Nephron (organoid): ENCODE data around the gene CCL27.

ENCODE experiments used
- H3K27ac Mint-ChIP-seq, 3 experiments: 2 replicates each; pipeline ENCODE4 v1.8.0; 2020; ENCODE audit warnings: mixed read lengths in 3 of 3, mild to moderate bottlenecking in 2 of 3, moderate library complexity in 1 of 3
- H3K27me3 Mint-ChIP-seq: 2 replicates; pipeline ENCODE4 v1.8.0; 2021; ENCODE audit warnings: low read depth, mild to moderate bottlenecking, moderate library complexity, mixed read lengths
- H3K36me3 Mint-ChIP-seq: 2 replicates; pipeline ENCODE4 v1.8.0; 2020; ENCODE audit warnings: low read depth, mixed read lengths
- H3K4me1 Mint-ChIP-seq: 2 replicates; pipeline ENCODE4 v1.8.0; 2020; ENCODE audit warnings: mixed read lengths
- H3K4me3 Mint-ChIP-seq, 3 experiments: 2 replicates each; pipeline ENCODE4 v1.8.0; 2020; ENCODE audit warnings: mild to moderate bottlenecking in 3 of 3, mixed read lengths in 3 of 3, moderate library complexity in 2 of 3
- H3K9me3 Mint-ChIP-seq: 2 replicates; pipeline ENCODE4 v1.8.0; 2020; ENCODE audit warnings: mixed read lengths
- TF ChIP-seq, protein P1 (sequence below), 3 experiments: fragments of 200-600 bp; sonication (generic); IDR thresholded peaks; one replicate each; pipeline ENCODE4 v1.5.0; 2021; ENCODE audit warnings: antibody characterized with exemption in 3 of 3; ENCODE audit not compliant: unreplicated experiment in 3 of 3

The CCL27 gene

DNA sequence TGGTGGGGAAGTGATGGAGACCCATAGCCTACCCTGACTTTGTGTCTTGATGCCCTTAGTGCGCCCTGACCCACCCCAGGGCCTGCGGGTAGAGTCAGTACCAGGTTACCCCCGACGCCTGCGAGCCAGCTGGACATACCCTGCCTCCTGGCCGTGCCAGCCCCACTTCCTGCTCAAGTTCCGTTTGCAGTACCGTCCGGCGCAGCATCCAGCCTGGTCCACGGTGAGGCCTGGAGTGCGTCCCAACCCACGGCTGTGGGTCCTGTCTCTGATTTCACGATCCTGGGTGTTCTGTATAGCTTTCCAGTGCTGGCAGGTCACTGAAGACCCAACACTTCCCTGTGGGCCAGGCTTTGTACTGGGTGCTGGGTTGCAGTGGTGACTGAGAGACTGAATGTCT lies 4.0 kb downstream of the CCL27 start:
- Mint-ChIP-seq H3K4me1 (peaks cover 42% of the 10 kb centered on the region), H3K27me3 (no peaks in the 10 kb centered on the region), H3K36me3 (peaks cover 27% of the 10 kb centered on the region)

DNA sequence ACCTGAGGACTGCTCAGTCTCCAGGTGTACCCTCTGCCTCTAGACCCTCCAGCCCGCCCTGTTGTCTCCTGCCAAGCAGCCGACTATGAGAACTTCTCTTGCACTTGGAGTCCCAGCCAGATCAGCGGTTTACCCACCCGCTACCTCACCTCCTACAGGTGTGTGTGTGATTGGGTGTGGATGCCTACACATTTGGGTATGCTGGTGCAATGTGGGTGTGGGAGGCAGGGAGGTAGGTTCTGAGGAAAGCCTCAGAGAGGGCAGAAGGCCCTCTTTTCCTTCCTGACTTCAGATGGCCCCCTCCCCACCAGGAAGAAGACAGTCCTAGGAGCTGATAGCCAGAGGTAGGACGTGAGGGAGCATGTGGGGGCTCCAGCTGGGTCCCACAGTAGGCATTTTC lies 5.5 kb downstream of the CCL27 start:
- no peaks in the 10 kb centered on the region for H3K27me3 Mint-ChIP-seq
- TF ChIP-seq, protein P1, sequence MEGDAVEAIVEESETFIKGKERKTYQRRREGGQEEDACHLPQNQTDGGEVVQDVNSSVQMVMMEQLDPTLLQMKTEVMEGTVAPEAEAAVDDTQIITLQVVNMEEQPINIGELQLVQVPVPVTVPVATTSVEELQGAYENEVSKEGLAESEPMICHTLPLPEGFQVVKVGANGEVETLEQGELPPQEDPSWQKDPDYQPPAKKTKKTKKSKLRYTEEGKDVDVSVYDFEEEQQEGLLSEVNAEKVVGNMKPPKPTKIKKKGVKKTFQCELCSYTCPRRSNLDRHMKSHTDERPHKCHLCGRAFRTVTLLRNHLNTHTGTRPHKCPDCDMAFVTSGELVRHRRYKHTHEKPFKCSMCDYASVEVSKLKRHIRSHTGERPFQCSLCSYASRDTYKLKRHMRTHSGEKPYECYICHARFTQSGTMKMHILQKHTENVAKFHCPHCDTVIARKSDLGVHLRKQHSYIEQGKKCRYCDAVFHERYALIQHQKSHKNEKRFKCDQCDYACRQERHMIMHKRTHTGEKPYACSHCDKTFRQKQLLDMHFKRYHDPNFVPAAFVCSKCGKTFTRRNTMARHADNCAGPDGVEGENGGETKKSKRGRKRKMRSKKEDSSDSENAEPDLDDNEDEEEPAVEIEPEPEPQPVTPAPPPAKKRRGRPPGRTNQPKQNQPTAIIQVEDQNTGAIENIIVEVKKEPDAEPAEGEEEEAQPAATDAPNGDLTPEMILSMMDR (IDR thresholded peaks at IDR 0.05; ENCODE audit: unreplicated experiment in 3 of 3) = no peak

More for the DNA sequence above, 4.0 kb downstream of the CCL27 start:
- Mint-ChIP-seq H3K27ac (peak overlapping the region in 1 of 3 experiments; percentile 21), H3K9me3 (no peaks in the 10 kb centered on the region), H3K4me3 (peak overlapping the region in 1 of 3 experiments; percentile 30)
- TF ChIP-seq, protein P1 (IDR thresholded peaks at IDR 0.05; ENCODE audit: unreplicated experiment in 3 of 3) = no peak

DNA sequence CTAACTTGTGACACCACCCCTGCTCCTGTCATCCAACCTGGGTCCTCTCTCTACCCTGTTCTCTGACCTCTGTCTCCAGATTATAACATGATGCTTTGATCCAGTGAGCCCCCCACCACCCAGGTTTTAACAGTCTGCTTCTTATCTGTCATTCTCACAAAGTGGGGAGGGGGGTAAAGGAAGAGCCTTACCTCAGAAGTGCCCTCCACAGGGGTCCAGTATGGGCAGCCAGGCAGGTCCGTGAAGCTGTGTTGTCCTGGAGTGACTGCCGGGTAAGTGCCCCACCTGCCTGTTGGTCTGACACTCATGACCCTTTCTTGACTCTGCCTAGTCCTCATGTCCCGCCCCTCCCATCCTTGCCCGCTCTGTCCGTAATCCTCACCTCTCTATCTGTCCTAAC lies 7.1 kb downstream of the CCL27 start:
- Mint-ChIP-seq H3K4me1 (peaks cover 63% of the 10 kb centered on the region), H3K27me3 (no peaks in the 10 kb centered on the region), H3K27ac (peak overlapping the region; percentile 72 to 99 (median 99)), H3K36me3 (peaks cover 11% of the 10 kb centered on the region), H3K9me3 (no peaks in the 10 kb centered on the region), H3K4me3 (peak overlapping the region; percentile 74 to 95 (median 89))
- TF ChIP-seq, protein P1 (IDR thresholded peaks at IDR 0.05; ENCODE audit: unreplicated experiment in 3 of 3) = no peak

More for the DNA sequence above, 5.5 kb downstream of the CCL27 start:
- no peaks in the 10 kb centered on the region for H3K9me3 Mint-ChIP-seq
- H3K27ac Mint-ChIP-seq = no peak overlapping the region
- H3K4me1 Mint-ChIP-seq = peaks cover 47% of the 10 kb centered on the region
- no peak overlapping the region for H3K4me3 Mint-ChIP-seq
- peaks cover 18% of the 10 kb centered on the region for H3K36me3 Mint-ChIP-seq

DNA sequence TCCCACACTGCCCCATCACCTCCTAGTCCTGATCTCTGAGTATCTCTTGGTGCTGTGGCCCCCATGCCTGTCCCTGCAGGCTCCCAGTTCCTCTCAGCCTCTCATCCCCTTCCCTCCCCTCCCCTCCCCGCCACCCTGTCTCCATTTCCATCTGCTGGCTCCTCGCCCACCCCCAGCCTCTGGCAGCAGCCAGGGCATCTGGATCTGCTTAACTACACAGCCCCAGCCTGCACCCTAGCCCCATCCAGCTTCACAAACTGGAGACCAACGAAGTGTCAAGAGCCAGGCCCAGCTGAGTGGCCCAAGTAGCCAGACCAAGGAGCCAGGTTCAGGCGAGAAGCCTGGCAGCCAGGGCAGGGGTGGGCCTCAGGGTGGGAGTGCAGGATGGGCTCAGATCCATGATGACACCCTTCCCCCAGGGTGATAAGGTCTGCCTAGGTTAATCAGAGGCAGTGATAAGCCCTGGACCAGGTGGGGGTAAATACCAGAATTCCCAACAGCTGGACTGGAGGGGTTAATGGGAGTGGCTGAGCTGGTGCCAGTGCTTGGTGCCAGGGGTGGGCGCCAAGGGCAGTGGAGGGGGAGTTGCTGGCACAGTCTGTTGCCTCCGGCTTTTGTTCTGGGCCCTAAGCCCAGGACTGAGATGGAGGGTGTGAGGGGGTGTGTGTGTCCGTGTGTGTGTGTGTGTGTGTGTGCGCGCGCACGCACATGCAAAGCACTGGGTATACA lies 8.0 kb downstream of the CCL27 start:
- TF ChIP-seq, protein P1 (IDR thresholded peaks at IDR 0.05; ENCODE audit: unreplicated experiment in 3 of 3) = no peak
- Mint-ChIP-seq H3K4me1 (peaks cover 63% of the 10 kb centered on the region), H3K36me3 (peaks cover 15% of the 10 kb centered on the region), H3K4me3 (peak overlapping the region; percentile 74 to 95 (median 89)), H3K27ac (peak overlapping the region; percentile 99), H3K9me3 (no peaks in the 10 kb centered on the region), H3K27me3 (no peaks in the 10 kb centered on the region)

DNA sequence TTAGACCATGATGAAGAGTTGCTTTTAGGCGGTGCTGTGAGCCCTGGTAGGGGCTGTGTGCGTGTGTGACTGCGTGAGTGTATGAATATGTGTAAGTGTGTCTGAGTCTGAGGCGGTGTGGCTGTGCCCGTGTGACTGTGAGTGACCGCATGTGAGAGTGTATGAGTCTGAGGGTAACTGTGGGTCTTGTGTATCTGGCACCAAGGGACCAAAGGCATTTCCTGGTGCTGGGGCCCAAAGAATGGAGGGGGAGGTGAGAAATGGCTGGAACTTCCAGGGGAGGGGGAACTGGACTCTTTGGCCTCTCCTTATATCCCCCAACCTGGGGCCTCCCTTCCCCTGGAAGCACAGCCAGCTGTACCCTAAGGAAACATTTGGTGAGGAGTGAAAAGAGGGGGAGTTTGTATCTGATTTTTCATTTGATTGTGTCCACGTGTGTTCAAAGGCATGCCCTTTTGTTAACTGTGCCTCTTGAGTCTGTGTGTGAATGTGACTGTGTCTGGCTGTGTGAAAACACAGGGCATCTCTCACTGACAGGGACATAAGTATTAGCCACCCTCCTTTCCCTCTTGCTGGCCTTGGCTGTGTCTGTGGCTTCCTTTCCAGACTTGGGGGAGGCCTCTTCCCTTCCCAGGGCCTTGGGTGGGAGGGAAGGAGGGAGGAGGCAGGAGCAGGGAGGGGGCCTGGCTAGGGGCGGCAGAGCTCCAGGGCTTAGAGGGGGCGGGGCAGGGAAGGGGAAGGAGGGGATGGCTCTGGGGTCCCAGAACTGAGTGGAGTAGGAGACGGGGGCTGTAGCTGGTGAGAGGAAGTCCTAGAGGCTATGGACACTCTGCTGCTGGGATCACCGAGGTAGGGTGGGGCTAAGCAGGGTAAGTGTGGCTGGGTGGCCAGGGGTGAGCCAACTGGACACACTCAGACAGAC lies 9.0 kb downstream of the CCL27 start:
- Mint-ChIP-seq H3K9me3 (no peaks in the 10 kb centered on the region), H3K4me1 (peaks cover 65% of the 10 kb centered on the region), H3K27me3 (no peaks in the 10 kb centered on the region), H3K4me3 (peak overlapping the region; percentile 74 to 95 (median 89)), H3K27ac (peak overlapping the region; percentile 99), H3K36me3 (peaks cover 24% of the 10 kb centered on the region)
- TF ChIP-seq, protein P1 (IDR thresholded peaks at IDR 0.05; ENCODE audit: unreplicated experiment in 3 of 3) = no peak
